Measurements from ENCODE around the gene ACSBG1.

ACSBG1 gene

DNA sequence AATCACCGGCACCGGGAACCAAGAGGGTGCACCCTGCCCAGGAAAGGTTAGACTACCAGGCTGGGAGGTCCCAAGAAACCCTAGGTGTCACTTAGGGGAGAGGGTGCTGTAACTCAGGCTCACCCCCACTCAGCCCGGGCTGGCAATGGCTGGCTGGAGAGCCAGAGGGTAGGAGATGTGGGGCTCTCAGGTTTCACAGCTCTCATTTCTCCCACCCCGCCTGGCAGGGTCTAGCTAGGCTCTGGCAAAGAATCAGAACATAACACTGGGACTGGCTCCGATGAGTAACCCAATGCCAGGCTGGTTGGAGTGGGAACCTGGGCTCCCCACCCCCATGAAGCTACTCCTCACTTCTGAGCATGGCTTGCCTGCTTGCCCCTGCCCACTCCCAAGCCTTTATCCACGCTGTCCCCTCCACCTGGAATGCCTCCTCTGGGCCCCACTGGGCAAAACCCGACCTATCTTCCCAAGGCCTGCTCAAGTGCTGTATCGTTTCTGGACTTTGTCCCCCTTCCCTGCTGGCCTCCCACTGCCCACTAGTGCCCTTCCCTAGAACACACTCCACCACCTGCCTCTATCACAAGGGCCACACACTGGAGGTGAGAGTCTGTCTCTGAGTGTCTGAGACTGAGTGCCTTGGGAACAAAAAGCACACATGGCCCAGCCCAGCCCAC is 105.2 kb downstream of the ACSBG1 start:
- DNase-seq: no peak

DNA sequence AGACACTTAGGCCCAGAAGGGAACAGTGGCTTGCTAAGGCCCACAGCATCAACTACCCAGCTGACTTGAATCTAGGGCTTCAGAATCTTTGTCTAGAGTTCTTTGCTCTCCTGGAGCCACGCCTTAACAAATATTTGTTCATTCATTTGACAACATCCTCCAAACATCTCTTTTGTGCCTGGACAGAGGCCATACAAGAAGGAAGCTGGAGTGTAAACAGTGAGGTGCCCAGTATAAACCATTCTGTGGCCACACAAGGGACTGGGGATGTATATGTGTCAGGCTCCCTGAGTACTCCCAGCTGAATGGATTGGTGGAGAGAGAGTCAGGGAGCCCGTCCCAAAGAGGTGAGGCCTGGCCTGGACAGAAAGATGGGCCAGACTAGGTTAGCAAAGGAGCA is 106.5 kb downstream of the ACSBG1 start:
- peak; percentile 9 for DNase-seq

DNA sequence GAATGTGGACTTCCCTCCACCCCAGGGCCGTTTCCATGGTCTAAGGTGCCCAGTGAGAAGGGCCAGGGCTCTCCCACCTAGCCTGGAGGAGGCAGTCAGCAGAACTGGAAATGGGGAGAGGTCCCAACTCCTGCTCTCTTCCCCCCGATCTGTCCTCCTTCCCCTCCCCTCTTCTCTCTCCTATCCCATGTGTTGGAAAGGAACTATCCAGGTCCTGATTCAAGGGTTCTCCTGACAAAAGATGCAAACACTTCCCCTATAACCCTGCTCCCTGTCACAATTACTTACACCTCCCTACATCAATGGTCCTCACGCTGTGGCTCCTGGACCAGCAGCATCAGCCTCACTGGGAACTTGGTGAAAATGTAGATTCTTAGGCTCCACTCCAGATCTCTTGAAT is 109.1 kb downstream of the ACSBG1 start:
- no peak for DNase-seq

DNA sequence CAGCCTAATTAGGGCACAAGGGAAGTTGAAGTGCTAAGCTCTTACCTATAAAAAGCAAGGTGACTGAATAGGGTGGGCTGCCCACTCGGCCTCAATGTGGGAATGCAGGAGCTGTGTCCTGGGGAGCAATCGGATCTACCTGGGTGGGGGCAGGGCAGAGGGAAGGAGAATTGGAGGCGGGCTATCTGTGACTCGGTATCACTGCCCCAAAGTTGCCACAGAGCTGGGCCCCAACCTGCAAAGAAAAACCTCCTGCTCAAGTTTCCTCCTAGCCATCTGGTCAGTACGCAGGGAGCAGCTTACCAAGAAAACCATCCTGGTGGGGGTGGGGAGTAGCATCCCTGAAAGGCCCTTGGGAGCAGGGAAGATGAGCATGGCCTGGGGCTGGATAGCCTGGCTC is 113.8 kb downstream of the ACSBG1 start:
- no peak for DNase-seq

Data from NCI-H345 (cell line).